Measurements from ENCODE around the gene RPL41. TPM values are rescaled to one million over a fixed set of nuclear protein-coding genes. Genes with fewer than 3 reads are reported as not detected.
A peak's percentile ranks its signal among the peaks of the same experiment; 100 is the strongest.

Gene RPL41
- total RNA-seq, 2 experiments from 2014 or later: 4,462 to 4,551 TPM

GRCh38 chr12:56137853-56138571 is 21.6 kb downstream of the RPL41 start:
- DNase-seq (no peak), ATAC-seq (ENCODE audit: low read depth) (no peak)
- POLR2A ChIA-PET: interaction anchor here (0.6 to 4.2 kb wide), 9 partner anchors 9 to 178 kb away, joined by 3 to 36 read pairs (median 4); partner anchors contain the start of genes CNPY2, ESYT1, MYL6 and MYL6B
- Mint-ChIP-seq H3K4me3 (peak overlapping the region; percentile 29), H3K36me3 (peaks cover 68% of the 10 kb centered on the region), H3K27ac (peak overlapping the region; percentile 88), H3K9me3 (no peaks in the 10 kb centered on the region), H3K27me3 (no peaks in the 10 kb centered on the region), H3K4me1 (peaks cover 57% of the 10 kb centered on the region)

- no peak overlapping the region for H3K4me3 Mint-ChIP-seq
- DNase-seq (no peak), ATAC-seq (ENCODE audit: low read depth) (no peak)
- no peaks in the 10 kb centered on the region for H3K27me3 Mint-ChIP-seq
- H3K27ac Mint-ChIP-seq: peak overlapping the region; percentile 37
- POLR2A ChIA-PET: interaction anchor here (0.7 to 3.8 kb wide), 9 partner anchors 9 to 124 kb away, joined by 3 to 31 read pairs (median 3); partner anchors contain the start of genes ESYT1, MYL6, PA2G4 and SMARCC2
- peaks cover 57% of the 10 kb centered on the region for H3K4me1 Mint-ChIP-seq
- H3K36me3 Mint-ChIP-seq: peaks cover 64% of the 10 kb centered on the region
- H3K9me3 Mint-ChIP-seq: no peaks in the 10 kb centered on the region
Measured at GRCh38 chr12:56141946-56142784, 25.7 kb downstream of the RPL41 start.

DNA sequence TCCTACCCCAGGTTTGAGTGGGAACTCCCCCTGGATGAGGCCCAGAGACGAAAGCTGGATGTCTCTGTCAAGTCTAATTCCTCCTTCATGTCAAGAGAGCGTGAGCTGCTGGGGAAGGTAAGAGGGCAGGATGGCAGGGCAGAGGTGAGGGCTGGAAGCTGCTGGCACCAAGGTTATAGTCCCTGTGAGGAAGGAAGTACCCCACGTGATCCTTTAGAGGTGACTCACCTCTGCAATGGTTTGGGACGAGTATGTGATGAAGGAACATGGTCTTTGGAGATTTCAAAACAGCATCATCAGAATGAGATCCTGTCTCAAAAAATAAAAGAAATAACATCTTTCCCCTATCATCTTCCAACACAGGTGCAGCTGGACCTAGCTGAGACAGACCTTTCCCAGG is 26.8 kb downstream of the RPL41 start:
- H3K9me3 Mint-ChIP-seq: no peaks in the 10 kb centered on the region
- H3K27me3 Mint-ChIP-seq: no peaks in the 10 kb centered on the region
- peaks cover 47% of the 10 kb centered on the region for H3K4me1 Mint-ChIP-seq
- H3K27ac Mint-ChIP-seq: peak overlapping the region; percentile 82
- ATAC-seq (ENCODE audit: low read depth) (peak; percentile 28), DNase-seq (no peak)
- peak overlapping the region; percentile 6 for H3K4me3 Mint-ChIP-seq
- peaks cover 57% of the 10 kb centered on the region for H3K36me3 Mint-ChIP-seq
- POLR2A ChIA-PET: interaction anchor here (1.0 to 3.8 kb wide), 8 partner anchors 8 to 46 kb away, joined by 3 to 31 read pairs (median 6); partner anchors contain the start of genes ESYT1, PA2G4 and SMARCC2

DNA sequence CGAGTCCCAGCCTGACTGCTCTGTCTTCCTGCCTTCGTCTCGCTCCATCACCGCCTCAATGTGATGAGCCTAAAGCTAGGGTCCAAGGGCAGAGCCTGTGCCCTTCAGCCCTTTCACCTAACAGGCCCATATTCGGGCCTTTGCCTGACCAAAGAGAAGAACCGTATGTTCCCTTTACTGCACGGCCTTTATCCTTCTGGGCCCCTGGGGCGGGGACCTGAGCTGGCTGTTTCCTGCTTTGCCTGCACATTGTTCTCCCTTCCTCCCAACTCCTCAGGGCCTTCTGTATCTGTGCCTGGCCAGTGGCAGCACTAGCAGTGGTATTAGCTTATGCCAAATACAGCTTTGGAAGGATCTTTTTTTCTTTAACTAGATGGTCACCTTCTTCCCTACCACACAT is 27.4 kb downstream of the RPL41 start:
- no peak for DNase-seq
- peaks cover 40% of the 10 kb centered on the region for H3K4me1 Mint-ChIP-seq
- H3K9me3 Mint-ChIP-seq: no peaks in the 10 kb centered on the region
- H3K4me3 Mint-ChIP-seq: no peak overlapping the region
- peaks cover 51% of the 10 kb centered on the region for H3K36me3 Mint-ChIP-seq
- H3K27me3 Mint-ChIP-seq: no peaks in the 10 kb centered on the region
- no peak for ATAC-seq (ENCODE audit: low read depth)
- POLR2A ChIA-PET: interaction anchor here (0.7 to 3.8 kb wide), 7 partner anchors 8 to 45 kb away, joined by 3 to 31 read pairs (median 6); partner anchors contain the start of genes ESYT1, PA2G4 and SMARCC2
- H3K27ac Mint-ChIP-seq: peak overlapping the region; percentile 82

GRCh38 chr12:56145217-56145616 is 28.8 kb downstream of the RPL41 start:
- no peak for ATAC-seq (ENCODE audit: low read depth)
- Mint-ChIP-seq H3K27ac (peak overlapping the region; percentile 34), H3K4me1 (peaks cover 36% of the 10 kb centered on the region), H3K36me3 (peaks cover 43% of the 10 kb centered on the region), H3K9me3 (no peaks in the 10 kb centered on the region), H3K27me3 (no peaks in the 10 kb centered on the region), H3K4me3 (no peak overlapping the region)
- POLR2A ChIA-PET: interaction anchor here (0.6 to 2.3 kb wide), 3 partner anchors 12 to 44 kb away, joined by 3 to 7 read pairs (median 6); partner anchors contain the start of gene SMARCC2
- DNase-seq: no peak

- no peak for DNase-seq
- Mint-ChIP-seq H3K27me3 (no peaks in the 10 kb centered on the region), H3K36me3 (peaks cover 32% of the 10 kb centered on the region), H3K4me3 (no peak overlapping the region), H3K4me1 (peaks cover 38% of the 10 kb centered on the region), H3K27ac (peak overlapping the region; percentile 8), H3K9me3 (no peaks in the 10 kb centered on the region)
- ATAC-seq (ENCODE audit: low read depth): no peak
- POLR2A ChIA-PET: interaction anchor here (0.6 kb wide), 2 partner anchors 7 to 199 kb away, joined by 3 to 4 read pairs; no protein-coding TSS in a partner anchor
Measured at GRCh38 chr12:56146492-56147460, 30.3 kb downstream of the RPL41 start.

DNA sequence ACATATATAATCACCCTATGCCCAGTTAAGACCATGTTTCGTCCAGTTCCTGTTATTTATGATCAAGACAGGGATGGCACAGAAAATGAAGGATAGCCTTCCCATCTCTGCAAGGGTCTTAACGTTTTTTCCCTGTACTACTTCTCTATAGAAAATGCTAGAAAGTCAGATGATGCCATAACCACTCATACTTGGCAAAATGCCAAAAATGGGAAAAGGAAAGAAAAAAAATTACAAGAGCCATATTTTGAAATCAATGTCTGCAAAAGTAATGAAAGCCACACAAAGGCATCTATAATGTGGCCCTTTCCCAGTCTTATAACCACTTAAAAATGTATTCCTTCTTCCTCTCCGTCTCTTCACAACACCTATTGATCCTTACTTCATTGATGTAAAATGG is 34.1 kb downstream of the RPL41 start:
- H3K36me3 Mint-ChIP-seq: peaks cover 12% of the 10 kb centered on the region
- POLR2A ChIA-PET: interaction anchor here (0.6 to 4.7 kb wide), 7 partner anchors 10 to 478 kb away, joined by 4 to 67 read pairs (median 5); partner anchors contain the start of genes ESYT1, MYL6 and ZC3H10
- peak overlapping the region; percentile 95 for H3K4me3 Mint-ChIP-seq
- no peaks in the 10 kb centered on the region for H3K9me3 Mint-ChIP-seq
- no peak for DNase-seq
- H3K27ac Mint-ChIP-seq: peak overlapping the region; percentile 100
- no peak for ATAC-seq (ENCODE audit: low read depth)
- H3K27me3 Mint-ChIP-seq: no peaks in the 10 kb centered on the region
- H3K4me1 Mint-ChIP-seq: peaks cover 36% of the 10 kb centered on the region

DNA sequence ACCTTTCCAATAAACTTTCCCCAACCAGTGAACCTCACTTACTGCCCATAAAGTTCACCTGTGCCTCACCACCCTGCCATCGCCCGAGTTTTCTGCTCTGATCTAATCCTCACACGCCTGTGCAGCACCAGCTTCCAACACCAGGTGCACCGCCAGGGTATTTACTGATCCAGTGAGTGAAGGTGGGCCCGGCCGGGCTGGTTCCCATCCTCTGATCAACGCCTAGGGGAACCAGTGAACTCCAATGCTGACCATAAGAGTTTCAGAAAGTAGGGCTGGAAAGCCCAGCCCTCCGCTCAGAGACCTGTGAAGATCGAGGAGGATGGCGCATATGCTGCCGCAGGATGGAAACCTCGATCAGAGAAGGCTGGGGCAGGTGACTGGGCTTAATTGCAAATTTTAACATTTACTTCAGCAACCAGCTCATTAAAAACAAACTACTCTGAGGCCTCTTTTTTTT is 35.3 kb downstream of the RPL41 start:
- H3K27ac Mint-ChIP-seq: peak overlapping the region; percentile 100
- no peaks in the 10 kb centered on the region for H3K9me3 Mint-ChIP-seq
- peaks cover 35% of the 10 kb centered on the region for H3K4me1 Mint-ChIP-seq
- no peaks in the 10 kb centered on the region for H3K27me3 Mint-ChIP-seq
- POLR2A ChIA-PET: interaction anchor here (0.8 to 4.7 kb wide), 14 partner anchors 8 to 477 kb away, joined by 3 to 67 read pairs (median 6); partner anchors contain the start of genes ESYT1, MYL6, PA2G4 and PYM1
- H3K4me3 Mint-ChIP-seq: peak overlapping the region; percentile 95
- DNase-seq (peak; percentile 76), ATAC-seq (ENCODE audit: low read depth) (peak; percentile 71)
- peaks cover 14% of the 10 kb centered on the region for H3K36me3 Mint-ChIP-seq

- Mint-ChIP-seq H3K4me1 (peaks cover 33% of the 10 kb centered on the region), H3K36me3 (peaks cover 15% of the 10 kb centered on the region), H3K27me3 (no peaks in the 10 kb centered on the region), H3K27ac (peak within 1 kb of the TSS; percentile 100), H3K4me3 (peak within 1 kb of the TSS; percentile 95), H3K9me3 (no peaks in the 10 kb centered on the region)
- POLR2A ChIA-PET: interaction anchor here (0.8 to 4.7 kb wide), 13 partner anchors 9 to 225 kb away, joined by 3 to 67 read pairs (median 7); partner anchors contain the start of genes ESYT1, MYL6, PA2G4 and PYM1
- ATAC-seq (ENCODE audit: low read depth) (peak; percentile 90), DNase-seq (peak; percentile 93)
Measured at GRCh38 chr12:56152132-56152755, 35.8 kb downstream of the RPL41 start, which contains the start of gene MYL6B. MYL6B (plus strand) TSS chr12:56152587; CDS start chr12:56153919, 1,332 bp downstream.

- H3K27me3 Mint-ChIP-seq: no peaks in the 10 kb centered on the region
- H3K27ac Mint-ChIP-seq: peak overlapping the region; percentile 100
- H3K4me1 Mint-ChIP-seq: peaks cover 36% of the 10 kb centered on the region
- no peaks in the 10 kb centered on the region for H3K9me3 Mint-ChIP-seq
- POLR2A ChIA-PET: interaction anchor here (1.0 to 4.2 kb wide), 3 partner anchors 10 to 35 kb away, joined by 3 to 67 read pairs (median 8); partner anchors contain the start of genes ESYT1 and ZC3H10
- ATAC-seq (ENCODE audit: low read depth): no peak
- peak overlapping the region; percentile 95 for H3K4me3 Mint-ChIP-seq
- DNase-seq: no peak
- H3K36me3 Mint-ChIP-seq: peaks cover 17% of the 10 kb centered on the region
Measured at GRCh38 chr12:56152756-56153677, 36.6 kb downstream of the RPL41 start.

GRCh38 chr12:56153678-56154065 is 37.2 kb downstream of the RPL41 start:
- DNase-seq (no peak), ATAC-seq (ENCODE audit: low read depth) (no peak)
- no peaks in the 10 kb centered on the region for H3K9me3 Mint-ChIP-seq
- H3K4me1 Mint-ChIP-seq: peaks cover 36% of the 10 kb centered on the region
- POLR2A ChIA-PET: interaction anchor here (1.0 to 1.3 kb wide), 3 partner anchors 10 to 26 kb away, joined by 3 to 5 read pairs (median 4); partner anchors contain the start of gene ESYT1
- H3K27ac Mint-ChIP-seq: peak overlapping the region; percentile 100
- H3K36me3 Mint-ChIP-seq: peaks cover 19% of the 10 kb centered on the region
- H3K4me3 Mint-ChIP-seq: peak overlapping the region; percentile 95
- no peaks in the 10 kb centered on the region for H3K27me3 Mint-ChIP-seq
